Measurements from ENCODE around the gene KCTD1. TPM values are rescaled to one million over a fixed set of nuclear protein-coding genes. Genes with fewer than 3 reads are reported as not detected.

The KCTD1 gene
- total and polyA plus RNA-seq, 9 donors, result 10.7 to 31.1 (median 22.5) TPM

DNA sequence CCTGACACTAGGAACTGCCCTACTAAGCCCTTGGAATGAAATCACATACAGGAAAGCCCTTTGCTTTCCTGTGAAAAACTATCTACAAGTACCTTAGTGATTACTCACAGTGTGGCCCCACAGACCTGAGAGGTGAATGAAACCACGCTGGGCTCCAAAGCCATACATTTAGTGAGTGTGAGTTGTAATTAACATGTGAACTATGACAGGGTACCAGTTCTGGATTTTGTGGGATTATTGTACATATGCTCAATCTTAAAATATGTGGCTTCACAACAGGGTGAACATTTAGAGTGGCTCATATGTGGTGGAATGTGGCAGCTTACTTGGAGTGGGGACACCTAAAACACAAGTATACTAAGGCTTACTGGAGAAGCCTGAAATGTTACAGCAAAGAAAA is 12.3 kb downstream of the KCTD1 start:
- no peak overlapping the region for H3K4me3 ChIP-seq
- H3K27ac ChIP-seq, result no peak overlapping the region
- intact Hi-C loops (cut with DNase I), result no loop called here
- no peak for TF ChIP-seq POLR2A (IDR thresholded peaks at IDR 0.05)
- TF ChIP-seq, protein P1, sequence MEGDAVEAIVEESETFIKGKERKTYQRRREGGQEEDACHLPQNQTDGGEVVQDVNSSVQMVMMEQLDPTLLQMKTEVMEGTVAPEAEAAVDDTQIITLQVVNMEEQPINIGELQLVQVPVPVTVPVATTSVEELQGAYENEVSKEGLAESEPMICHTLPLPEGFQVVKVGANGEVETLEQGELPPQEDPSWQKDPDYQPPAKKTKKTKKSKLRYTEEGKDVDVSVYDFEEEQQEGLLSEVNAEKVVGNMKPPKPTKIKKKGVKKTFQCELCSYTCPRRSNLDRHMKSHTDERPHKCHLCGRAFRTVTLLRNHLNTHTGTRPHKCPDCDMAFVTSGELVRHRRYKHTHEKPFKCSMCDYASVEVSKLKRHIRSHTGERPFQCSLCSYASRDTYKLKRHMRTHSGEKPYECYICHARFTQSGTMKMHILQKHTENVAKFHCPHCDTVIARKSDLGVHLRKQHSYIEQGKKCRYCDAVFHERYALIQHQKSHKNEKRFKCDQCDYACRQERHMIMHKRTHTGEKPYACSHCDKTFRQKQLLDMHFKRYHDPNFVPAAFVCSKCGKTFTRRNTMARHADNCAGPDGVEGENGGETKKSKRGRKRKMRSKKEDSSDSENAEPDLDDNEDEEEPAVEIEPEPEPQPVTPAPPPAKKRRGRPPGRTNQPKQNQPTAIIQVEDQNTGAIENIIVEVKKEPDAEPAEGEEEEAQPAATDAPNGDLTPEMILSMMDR (IDR thresholded peaks at IDR 0.05), result no peak
- TF ChIP-seq EP300 (IDR thresholded peaks at IDR 0.05), result no peak
- H3K9me3 ChIP-seq, result no peaks in the 10 kb centered on the region
- H3K27me3 ChIP-seq, result no peaks in the 10 kb centered on the region
- no peaks in the 10 kb centered on the region for H3K36me3 ChIP-seq
- WGBS, 3 donors, result 87 to 96% (median 89%) methylated on average over 1 of the region's 1 CpG
- no peak for DNase-seq
- no peaks in the 10 kb centered on the region for H3K4me1 ChIP-seq (ENCODE audit: insufficient read depth)

DNA sequence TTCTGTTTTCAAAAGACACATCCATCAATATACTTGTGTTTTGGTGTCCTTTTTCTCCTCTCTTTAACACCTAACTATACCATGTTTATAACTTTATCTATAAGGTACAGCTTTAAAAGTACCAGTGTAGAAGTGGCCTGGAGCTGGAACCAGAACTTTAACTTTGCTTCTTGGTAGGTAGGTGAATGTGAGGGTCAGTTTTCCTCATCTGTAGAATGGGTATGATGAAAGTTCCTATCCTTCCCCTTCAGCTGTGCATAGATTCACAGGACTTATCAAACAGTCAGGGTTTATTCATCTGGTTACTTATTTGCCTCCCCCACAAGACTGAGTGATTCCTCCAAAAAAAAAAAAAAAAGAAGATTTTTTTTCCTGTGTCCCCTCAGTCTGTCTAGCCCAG is 12.7 kb downstream of the KCTD1 start:
- H3K36me3 ChIP-seq, result no peaks in the 10 kb centered on the region
- no peak for DNase-seq
- H3K4me1 ChIP-seq (ENCODE audit: insufficient read depth), result no peaks in the 10 kb centered on the region
- H3K27ac ChIP-seq, result no peak overlapping the region
- no peak for TF ChIP-seq POLR2A (IDR thresholded peaks at IDR 0.05)
- TF ChIP-seq, protein P1 (IDR thresholded peaks at IDR 0.05), result no peak
- TF ChIP-seq EP300 (IDR thresholded peaks at IDR 0.05), result no peak
- intact Hi-C loops (cut with DNase I), result no loop called here
- H3K27me3 ChIP-seq, result no peaks in the 10 kb centered on the region
- no peak overlapping the region for H3K4me3 ChIP-seq
- no peaks in the 10 kb centered on the region for H3K9me3 ChIP-seq

- Histone ChIP-seq H3K9me3 (no peaks in the 10 kb centered on the region), H3K4me3 (no peak overlapping the region), H3K27me3 (no peaks in the 10 kb centered on the region), H3K4me1 (ENCODE audit: insufficient read depth) (no peaks in the 10 kb centered on the region), H3K36me3 (no peaks in the 10 kb centered on the region), H3K27ac (no peak overlapping the region)
- WGBS, 3 donors, result 86 to 93% (median 90%) methylated on average over 9 of the region's 9 CpGs
- DNase-seq, result no peak
- intact Hi-C loops (cut with DNase I), result no loop called here
- TF ChIP-seq POLR2A (IDR thresholded peaks at IDR 0.05), result no peak
- TF ChIP-seq, protein P1 (IDR thresholded peaks at IDR 0.05), result no peak
- TF ChIP-seq EP300 (IDR thresholded peaks at IDR 0.05), result no peak
Measured at GRCh38 chr18:26532367-26533340, 15.7 kb downstream of the KCTD1 start.

DNA sequence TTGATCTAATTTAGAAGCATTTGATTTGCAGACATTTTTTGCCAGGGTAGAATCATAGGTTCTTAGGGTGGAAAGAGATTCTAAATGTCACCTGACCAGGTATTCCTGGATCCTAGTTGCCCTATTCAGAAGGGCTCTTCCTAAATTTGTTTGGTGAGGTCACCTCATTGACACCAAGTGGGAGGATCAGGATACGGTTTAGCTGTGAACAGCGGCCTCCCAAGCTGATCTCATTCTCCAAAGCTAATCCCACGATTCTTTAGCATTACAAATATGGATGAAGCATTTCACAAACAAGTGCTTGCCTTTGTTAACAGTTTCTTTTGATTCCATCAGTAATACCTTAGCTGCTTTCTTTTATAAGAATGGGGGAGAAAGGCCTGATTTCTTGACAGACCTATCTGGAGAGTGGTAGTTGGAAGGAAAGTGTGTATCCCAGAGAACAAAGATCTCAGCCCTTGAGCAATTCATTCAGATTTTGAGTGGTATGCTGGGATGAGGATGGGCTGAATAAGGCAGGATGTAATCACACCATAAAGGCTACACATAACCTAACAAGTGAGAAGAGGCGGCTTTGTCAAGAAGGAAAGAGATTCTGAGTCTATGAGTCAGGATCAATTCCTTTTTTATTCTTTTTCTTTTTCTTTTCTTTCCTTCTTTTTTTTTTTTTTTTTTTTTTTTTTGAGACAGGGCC is 16.6 kb downstream of the KCTD1 start:
- TF ChIP-seq POLR2A (IDR thresholded peaks at IDR 0.05) (no peak), EP300 (IDR thresholded peaks at IDR 0.05) (no peak)
- TF ChIP-seq, protein P1 (IDR thresholded peaks at IDR 0.05), result no peak
- Histone ChIP-seq H3K4me3 (no peak overlapping the region), H3K4me1 (ENCODE audit: insufficient read depth) (peaks cover 5% of the 10 kb centered on the region), H3K27ac (no peak overlapping the region), H3K27me3 (no peaks in the 10 kb centered on the region), H3K9me3 (no peaks in the 10 kb centered on the region), H3K36me3 (no peaks in the 10 kb centered on the region)
- intact Hi-C loops (cut with DNase I), result no loop called here
- 70 to 82% (median 72%) methylated on average over 4 of the region's 4 CpGs for WGBS, 3 donors
- no peak for DNase-seq

Measured in ovary (tissue), 9 donors.